HG03097 (cell line): ENCODE data around the gene GNG4.
"Not testable (repeated sequence)": the region's sequence is repeated elsewhere in the genome, so short reads cannot be mapped to it uniquely, and the experiment has no call there.

ENCODE experiments used
- ATAC-seq: cut with Tn5 transposase; IDR thresholded peaks from one replicate; pipeline ENCODE4 v1.9.1; 2021; ENCODE audit not compliant: unreplicated experiment, low FRiP score

The GNG4 gene

DNA sequence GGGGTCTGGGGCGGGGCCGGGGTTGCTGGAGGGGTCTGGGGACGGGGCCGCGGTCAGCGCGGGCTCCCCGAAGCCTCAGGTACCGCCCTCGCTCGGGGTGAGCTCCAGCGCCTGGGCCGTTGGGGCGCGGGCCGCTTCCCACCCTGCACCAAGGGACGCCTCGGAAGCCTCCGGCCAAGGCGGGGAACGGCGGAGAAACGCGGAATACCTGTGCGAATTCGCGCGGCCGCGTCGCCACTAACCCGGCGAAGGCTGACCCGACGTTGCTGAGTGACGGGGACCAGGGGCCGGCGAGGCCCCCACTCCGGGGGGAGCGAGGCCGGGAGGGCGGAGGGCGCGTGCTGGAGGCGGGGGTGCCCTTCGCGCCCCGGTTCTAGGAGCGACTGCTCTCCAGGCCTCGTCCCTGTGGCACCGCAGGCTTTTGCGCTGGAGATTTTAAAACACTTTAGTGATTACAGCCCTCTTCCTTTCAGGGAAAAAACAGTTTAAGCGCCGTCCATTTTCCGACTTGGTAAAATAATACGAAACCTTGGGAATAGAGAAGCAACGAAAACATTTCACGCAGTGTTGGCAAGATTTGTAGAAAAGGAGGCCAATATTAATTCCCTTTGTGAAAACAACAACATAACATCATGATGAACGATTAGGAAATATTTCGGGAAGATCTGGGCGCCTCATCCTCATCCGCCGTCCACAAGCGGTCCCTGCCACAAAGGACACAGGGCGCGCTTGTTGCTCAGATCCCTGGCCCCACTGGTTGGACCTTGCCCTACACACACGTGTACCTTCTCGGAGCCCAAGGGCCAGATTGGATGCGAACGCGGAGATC is 971 bp upstream of the GNG4 start:
- no peak for ATAC-seq

DNA sequence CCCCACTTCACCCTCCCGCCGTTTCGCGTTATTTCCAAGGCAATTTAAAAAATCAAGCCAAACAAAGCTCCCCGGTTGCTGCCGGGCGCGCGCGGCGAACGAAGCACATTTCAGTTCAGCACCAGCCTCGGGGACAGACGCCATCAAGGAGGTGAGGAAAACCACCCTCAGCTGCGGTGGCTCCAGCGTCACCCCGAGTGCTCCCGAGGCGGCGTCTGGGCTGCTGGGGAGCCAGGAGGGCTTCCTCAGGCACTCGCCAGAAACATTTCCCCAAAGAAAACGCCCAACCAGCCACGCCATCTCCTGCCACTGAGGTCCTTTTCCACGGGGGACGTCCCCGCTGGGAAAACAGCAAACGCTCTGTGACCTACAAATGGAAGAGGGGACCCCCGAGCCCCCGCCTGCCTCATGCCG is 623 bp downstream of the GNG4 start:
- peak; percentile 45 for ATAC-seq

DNA sequence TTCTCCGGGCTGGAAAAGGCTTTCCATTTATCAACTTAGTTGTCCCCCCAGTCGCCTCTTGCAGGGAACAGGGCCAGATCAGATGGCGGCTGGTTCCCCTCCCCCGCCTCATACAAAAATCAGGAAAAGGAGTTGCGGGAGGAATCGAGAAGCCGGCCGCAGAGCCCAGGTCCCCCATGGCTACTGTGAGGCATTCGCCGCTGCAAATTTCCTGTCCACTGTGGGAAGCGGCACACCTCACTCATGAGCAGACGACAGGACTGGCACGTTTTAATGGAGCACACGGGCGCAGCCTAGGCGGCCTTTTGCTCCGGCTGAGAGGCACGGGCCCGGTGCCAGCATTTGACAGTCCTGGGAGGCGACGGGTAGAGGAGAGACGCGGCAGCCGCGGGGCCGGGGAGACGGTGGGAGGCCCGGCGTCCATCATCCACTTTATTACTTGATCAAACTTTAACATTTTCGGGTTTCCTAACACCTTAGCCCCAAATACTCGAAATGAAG is 1.1 kb downstream of the GNG4 start:
- no peak for ATAC-seq

DNA sequence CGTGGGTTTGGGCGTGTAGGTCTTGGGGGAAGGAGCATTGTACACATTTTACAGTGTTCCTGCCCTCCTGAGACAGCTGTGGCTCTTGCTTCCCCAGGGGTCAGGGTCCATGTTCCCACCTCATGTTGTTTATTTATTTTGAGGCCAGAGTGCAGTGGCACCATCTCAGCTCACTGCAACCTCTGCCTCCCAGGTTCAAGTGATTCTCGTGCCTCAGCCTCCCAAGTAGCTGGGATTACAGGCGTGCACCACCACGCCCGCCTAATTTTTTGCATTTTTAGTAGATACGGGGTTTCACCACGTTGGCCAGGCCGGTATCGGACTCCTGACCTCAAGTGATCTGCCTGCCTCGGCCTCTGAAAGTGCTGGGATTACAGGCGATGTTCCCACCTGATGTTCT is 2.0 kb downstream of the GNG4 start:
- ATAC-seq, result not testable (repeated sequence)

DNA sequence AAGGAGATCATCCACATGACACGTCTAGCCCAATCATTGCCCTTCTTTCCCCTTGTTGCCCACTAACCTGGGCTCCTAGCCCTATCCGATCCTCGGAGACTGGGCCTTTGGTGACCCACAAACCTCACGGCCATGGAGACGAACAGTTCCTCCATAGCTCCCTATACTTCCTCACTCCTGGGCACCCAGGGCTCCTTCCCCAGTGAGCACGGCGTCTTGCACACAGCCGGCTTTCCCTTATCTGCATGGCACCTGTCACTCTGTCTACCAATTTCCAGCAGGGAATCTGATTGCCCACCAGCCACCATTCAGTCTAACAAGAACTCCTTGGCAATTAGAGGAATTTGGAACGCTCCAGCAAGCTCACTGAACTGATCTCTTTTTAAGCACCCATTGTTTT is 3.1 kb downstream of the GNG4 start:
- no peak for ATAC-seq

DNA sequence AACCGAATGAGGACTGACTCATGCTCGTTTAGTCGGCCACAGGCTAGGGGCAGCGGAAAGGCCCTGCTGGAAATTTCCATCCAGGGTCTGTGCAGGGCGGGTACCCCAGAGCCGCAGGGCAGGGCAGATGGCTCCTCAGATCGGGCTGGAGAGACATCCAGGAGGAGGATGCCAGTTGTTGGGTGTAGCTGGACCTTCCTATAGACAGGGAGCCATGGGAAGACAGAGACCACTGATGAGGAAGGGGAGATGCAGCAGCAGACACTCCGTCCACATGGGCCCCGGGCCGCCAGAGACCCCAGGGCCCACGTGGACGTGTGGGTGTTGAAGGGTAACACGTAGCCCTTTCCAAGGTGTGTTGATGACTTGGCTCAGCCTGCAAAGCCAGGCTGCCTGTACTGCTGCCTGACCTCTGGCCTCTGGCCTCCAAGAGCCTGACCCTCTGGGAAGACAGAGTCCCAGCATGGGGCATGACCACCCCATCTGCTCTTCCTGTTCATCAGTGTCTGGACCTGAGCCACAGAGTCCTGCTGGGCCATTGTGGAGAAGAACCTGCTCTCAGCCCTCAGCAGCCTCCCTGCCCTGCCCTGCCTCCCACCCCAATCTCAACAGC is 4.8 kb downstream of the GNG4 start:
- ATAC-seq, result no peak

DNA sequence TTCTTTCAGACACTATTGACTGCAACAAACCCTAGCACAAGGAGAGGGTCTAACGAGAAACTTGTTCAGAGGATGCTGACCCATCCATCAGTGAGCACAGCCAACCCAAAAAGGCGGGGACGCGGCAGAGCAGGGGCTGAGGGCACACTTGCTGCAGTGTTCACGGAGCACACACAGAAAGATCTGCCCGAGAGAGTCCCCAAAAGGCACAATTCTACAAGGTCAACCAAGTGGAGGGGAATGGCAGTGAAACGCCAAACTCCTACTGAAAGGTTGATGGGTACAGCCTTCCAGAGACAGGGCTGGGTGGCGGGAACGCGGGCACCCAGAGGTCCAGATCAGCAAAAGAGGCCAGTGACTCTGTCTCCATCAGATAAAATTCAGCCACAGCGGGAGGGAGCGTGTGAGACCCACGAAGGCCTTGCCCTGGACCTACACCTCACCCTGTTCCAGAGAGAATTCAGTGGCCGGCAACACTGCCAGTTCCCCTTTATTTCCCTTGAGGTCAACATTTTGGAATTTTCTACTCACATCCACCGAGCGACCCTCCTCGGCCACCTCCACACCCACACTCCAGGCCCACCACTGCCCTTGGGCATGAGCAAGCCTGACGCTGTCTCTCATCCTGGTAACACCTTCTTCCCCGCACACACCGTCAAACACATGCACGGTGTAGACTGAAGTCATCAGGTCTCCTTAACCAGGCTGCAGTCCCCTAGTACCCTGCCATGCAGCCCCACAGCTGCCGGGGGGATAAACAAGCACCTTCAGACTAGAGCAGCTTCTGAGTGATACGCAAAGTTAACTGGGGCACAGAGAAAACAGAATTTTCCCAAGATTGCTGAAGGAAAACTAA is 5.5 kb downstream of the GNG4 start:
- ATAC-seq, result no peak

DNA sequence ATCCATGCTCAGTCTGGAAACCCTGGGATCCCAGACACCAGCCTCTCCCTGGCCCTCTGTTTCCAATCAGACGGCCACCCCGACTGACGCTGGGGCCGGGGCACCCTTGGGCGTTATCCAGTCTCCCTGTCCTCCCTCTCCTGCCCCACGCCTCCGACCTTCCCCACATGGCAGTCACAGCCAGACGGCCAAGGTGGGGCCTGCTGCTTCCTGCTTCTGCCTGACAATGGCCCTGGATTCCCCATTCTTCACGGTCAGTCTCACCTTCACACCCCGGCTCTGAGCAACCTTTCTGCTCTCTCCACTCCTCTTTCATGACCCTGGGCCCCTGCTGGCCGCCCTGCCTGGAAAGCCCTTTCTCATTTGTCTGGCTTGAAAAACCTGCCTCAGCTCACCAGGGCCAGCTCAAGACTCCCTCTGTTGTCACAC is 6.6 kb downstream of the GNG4 start:
- ATAC-seq, result no peak

DNA sequence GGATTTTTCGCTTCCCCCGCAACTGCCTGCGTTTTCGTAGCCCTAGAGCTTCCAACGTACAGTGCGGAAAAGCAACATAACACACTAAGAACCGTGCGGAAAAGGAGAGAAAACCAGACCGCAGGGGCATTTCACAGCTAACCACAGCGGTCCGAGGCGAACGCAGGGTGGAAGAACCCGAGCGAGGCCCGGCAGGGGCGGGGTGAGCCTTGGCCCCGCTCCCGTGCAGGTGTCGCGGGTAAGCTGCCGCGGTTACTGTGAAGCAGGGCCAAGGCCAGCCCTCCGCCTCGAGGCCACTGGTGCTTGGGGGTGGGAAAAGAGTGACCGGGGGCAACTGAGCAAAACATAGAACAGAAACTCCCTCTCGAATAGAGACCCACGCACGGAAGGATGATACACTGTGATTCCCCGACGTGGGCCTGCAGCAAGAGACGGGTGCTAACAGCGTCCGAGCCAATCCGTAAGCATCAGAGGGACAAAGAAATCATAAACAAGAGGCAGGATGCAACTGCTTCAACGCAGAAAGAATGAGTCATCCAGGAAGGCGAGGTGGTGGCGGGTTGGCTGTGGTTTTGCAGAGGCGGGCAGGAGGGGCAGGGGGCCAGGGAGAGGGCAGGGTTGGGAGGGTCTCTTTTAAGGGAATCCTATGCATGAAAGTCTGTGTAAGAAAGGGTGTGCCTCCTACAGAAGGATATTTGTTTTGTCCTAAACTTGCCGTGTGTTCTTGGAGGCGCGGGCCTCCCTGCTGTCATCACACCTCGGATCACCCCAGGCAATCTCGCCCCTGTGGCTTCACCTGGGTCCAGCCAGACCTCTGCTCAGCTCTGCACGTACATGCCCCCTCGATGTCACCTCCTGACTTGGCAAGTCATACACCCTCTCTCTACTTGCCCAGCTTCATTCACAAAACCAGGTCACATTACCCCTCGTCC is 7.3 kb downstream of the GNG4 start:
- ATAC-seq, result no peak

DNA sequence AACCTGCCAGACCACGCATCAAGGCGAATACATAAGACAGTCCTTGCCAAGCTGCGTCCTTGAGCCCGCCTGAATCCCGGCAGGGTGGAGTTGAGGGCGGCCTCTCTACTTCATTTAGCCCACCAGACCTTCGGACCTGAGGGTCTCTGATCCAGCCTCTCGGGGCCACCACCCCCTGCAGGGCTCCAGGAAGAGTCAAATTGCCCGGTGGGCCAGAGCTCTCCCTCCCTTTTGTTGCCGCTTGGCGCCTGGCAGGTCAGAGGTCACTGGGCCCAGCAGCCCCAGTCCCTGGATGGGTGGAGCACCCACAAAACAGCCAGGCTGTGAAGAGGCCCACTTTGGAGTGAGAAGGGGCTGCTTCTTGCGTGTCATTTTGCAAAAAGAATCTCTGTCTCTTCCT is 9.0 kb downstream of the GNG4 start:
- no peak for ATAC-seq

DNA sequence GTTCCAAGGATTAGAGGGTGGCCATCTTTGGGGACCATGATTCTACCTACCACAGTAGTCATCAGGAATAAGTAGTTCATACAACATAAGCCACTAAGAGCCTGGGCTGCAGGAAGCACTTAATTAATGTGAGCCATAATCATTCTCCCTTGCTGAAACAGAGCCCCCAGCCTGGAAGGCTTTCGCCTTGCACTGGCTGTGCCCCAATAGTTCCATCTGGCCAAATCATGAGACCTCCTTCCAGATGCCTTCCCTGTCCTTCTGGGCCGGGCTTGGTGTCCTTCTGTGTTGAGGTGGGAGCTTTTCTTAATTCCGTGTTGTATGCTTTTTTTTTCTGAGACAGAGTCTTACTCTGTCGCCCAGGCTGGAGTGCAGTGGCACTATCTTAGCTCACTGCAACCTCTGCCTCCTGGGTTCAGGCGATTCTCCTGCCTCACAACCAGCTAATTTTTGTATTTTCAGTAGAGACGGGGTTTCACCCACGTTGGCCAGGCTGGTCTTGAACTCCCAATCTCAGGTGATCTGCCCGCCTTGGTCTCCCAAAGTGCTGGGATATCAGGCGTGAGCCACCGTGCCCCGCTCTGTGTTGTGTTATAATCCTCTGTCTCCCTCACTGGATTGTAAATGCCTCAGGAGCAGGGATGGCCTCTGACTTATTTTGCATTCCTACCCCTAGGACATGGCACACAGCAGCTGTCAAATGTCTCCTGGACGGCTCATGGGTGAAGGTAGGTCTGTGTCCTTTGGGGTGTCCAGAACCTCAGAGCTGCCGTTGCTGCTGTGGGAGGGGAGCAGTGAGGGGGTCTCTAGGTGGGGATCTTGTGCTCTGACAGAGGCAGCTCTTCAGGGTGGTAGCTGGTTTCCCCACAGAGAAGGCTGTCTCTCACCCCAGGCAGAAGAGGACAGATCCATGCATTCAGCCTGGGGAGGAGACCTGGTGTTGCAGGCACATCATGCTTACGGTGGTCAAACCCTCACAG is 10.1 kb downstream of the GNG4 start:
- no peak for ATAC-seq

DNA sequence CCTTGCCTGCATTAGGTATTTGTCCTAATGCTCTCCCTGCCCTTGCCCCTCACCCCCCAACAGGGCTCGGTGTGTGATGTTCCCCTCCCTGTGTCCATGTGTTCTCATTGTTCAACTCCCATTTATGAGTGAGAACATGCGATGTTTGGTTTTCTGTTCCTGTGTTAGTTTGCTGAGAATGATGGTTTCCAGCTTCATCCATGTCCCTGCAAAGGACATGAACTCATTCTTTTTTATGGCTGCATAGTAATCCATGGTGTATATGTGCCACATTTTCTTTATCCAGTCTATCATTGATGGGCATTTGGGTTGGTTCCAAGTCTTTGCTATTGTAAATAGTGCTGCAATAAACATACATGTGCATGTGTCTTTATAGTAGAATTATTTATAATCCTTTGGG is 11.0 kb downstream of the GNG4 start:
- not testable (repeated sequence) for ATAC-seq

DNA sequence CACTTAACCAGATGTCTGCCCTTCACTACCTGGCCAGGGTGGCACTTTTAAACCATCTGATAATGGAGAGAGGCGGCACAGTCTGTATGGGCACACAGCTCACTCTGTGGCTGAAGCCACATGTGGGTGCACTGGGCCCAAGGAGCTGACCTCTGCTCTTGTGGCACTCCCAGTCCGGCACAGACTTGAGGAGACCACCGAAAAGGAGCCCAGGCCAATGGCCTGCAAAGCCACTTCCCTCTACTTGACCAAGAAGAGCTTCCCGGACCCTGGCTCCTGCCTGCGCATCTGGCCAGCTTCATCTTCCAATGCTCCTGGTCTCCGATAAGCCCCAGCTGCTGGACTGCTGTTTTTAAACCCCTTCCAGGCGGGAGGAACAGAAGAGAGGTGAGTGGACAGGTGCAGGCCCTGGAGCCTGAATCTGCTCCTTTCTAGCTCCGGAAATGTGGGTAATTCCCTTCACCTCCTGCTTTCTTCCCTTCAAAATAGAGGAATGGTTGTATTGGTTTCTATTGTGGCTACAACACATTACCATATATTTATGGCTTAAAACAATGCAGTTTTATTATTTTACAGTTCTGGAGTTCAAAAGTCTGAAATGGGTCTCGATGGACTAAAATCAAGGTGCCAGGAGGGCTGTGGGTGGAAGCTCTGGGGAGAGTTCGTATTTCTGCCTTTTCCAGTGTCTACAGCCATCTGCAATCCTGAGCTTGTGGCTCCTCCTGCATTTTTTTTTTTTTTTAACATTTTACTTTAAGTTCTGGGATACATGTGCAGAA is 11.6 kb downstream of the GNG4 start:
- ATAC-seq, result no peak

DNA sequence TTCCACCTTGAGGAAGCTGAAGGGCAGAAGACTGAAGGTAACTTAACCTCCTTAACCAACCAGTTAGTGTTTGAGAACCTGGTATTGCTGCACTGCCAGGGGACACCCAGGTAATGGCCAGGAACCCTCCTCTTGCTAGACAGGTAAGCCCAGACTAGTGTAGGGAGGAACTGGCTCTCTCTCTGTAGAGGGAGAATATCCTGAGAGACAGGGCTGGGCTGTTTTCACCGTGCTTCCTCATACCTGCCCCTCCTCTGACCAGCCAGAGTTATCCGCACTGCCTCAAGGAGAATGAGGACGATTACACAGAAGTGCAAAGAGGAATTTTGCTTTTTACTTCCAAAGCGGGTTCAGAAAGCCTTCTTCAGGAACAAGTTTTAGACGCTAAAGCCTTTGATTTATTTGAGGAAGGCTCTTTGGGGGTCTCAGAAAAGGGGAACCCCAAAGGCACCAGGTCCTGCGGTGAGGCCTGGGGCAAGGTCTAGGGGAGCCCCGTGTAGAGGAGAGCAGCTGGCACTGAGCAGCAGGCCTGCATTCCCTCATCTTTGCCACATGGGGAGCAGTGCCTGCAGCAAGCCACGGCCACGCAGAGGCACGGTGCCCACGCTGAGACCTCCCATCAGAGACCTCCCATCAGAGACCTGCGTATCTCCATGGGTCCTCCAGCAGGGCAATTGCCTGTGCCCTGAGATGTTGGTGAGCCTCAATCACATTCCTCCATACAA is 13.5 kb downstream of the GNG4 start:
- ATAC-seq, result no peak

DNA sequence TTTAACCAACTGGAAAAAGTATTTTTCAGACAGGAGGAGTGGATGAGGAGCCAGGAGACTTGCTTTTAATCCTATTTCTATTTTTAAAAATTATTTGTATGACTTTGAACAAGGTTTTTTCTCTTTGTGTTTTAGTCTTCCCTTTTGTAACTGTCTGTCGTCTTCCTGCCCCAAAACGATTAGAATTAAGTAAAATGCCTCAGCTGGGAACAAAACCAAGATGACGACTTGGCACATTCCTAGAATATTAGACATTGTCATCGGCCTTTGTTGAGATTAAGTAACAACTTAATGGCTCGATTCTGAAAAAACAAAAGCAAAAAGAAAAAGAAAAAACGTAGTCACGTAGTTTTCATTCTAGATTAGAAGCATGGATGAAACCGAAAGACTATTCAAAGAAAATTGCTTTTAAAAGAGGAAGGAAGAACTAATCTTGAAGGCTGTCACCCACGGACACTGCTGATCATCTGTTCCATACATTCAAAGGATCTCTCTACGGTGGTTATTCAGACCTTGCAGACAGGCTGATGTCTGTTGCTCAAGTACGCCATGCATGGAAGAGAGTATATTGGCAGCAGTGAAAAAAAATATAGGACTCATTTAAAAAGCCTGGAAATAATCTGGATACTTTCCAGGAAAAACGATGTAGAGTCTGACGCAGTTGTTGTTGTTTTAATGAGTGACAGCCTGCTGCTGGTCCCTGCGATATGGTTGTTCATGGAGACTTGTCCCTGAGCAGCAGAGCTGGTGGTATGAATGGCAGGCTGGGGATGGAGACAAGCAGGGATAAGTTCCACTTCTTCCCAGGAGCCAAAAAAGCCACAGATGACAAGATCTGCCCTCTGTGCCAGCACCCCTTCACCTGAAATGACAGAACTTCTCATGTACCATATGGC is 16.8 kb downstream of the GNG4 start:
- ATAC-seq, result no peak

DNA sequence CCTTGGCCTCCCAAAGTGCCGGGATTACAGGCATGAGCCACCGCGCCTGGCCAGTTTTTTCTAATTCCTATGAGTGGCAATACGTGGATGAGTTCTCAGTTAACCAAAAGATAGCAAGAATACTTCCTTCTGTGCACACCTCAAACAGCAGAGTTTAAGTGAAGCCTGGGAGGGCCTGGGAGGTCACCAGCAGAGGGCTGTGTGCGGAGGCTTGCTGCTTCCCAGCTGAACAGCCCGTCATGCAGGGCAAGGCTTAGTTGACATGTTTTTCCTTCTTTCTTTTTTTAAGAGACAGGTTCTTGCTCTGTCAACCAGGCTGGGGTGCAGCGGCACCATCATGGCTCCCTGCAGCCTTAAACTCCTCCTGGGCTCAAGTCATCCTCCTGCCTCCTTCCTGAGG is 17.8 kb downstream of the GNG4 start:
- ATAC-seq, result no peak
